PC-3 (cell line): ENCODE results near the gene PREX1.

Experiments used
- EZH2 ChIP-seq: fragments of 300-600 bp; sonication (generic); IDR thresholded peaks from one replicate; pipeline ENCODE4 v1.6.1; 2017; ENCODE audit warnings: antibody characterized with exemption, mild to moderate bottlenecking, low read length; ENCODE audit not compliant: unreplicated experiment
- EZH2phosphoT487 ChIP-seq: fragments of 300-600 bp; sonication (generic); IDR thresholded peaks from 2 replicates; pipeline ENCODE4 v1.6.1; 2018; ENCODE audit warnings: mild to moderate bottlenecking, antibody characterized with exemption, low read length, borderline replicate concordance
- TF ChIP-seq, protein P1 (sequence below): fragments of 300-600 bp; sonication (generic); conservative IDR thresholded peaks from 2 replicates; pipeline ENCODE4 v1.5.1; 2017; ENCODE audit warnings: antibody characterized with exemption, low read depth, mild to moderate bottlenecking, low read length

DNA sequence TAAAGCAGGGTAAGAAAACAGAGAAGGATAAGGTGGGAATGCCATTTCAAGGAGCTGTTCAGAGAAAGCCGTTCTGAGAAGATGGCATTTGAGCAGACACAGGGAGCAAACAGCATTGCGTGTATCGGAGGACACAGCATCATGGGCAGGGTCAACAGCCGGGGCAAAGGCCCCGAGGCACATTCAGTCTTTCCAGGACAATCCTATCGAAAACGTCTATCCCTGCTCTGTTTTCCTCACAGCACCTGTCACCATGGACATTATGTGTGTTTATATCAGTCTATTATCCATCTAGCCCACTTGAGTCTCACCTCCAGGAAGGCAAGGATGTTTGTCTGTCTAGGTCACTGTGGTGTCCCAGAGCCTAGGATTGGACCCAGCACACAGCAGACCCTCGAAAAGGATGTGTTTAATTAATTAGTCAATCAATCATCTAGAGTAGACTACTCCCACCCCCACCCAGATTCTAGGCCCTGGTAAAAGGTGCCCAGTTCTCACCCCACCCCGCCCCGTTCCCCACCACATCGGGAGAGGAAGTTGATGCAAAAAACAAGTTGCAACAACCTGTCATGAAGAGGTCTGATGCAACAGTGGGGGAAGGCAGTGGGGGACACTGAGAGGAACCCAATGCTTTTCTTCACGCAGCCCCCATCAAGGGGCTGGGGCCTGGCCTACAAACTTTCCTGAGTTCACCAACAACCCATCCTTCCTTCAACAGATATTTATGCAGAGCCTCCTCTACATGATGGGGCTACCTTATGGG lies 66.6 kb downstream of the PREX1 start:
- TF ChIP-seq, protein P1, sequence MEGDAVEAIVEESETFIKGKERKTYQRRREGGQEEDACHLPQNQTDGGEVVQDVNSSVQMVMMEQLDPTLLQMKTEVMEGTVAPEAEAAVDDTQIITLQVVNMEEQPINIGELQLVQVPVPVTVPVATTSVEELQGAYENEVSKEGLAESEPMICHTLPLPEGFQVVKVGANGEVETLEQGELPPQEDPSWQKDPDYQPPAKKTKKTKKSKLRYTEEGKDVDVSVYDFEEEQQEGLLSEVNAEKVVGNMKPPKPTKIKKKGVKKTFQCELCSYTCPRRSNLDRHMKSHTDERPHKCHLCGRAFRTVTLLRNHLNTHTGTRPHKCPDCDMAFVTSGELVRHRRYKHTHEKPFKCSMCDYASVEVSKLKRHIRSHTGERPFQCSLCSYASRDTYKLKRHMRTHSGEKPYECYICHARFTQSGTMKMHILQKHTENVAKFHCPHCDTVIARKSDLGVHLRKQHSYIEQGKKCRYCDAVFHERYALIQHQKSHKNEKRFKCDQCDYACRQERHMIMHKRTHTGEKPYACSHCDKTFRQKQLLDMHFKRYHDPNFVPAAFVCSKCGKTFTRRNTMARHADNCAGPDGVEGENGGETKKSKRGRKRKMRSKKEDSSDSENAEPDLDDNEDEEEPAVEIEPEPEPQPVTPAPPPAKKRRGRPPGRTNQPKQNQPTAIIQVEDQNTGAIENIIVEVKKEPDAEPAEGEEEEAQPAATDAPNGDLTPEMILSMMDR, result no peak
- TF ChIP-seq EZH2phosphoT487, result no peak
- TF ChIP-seq EZH2, result no peak
